Measurements from ENCODE around the gene SETMAR.
"Not testable (repeated sequence)": the region's sequence is repeated elsewhere in the genome, so short reads cannot be mapped to it uniquely, and the experiment has no call there.

The SETMAR gene

GRCh38 chr3:4329806-4330205, 26.6 kb downstream of the SETMAR start:
- H4K8ac ChIP-seq (ENCODE audit: low read depth, low read length); H3K9ac ChIP-seq (ENCODE audit: low read length); H2AFZ ChIP-seq (ENCODE audit: insufficient read depth, low read length, poor library complexity); H4K91ac ChIP-seq (ENCODE audit: low read depth, low read length); H3K27ac ChIP-seq (ENCODE audit: low read depth, low read length); H2BK12ac ChIP-seq (ENCODE audit: low read length); H2AK5ac ChIP-seq (ENCODE audit: low read length); H3K79me2 ChIP-seq (ENCODE audit: control insufficient read depth, insufficient read depth, low read length, poor library complexity); H2BK120ac ChIP-seq (ENCODE audit: insufficient read depth, low read length, poor library complexity); H3K36me3 ChIP-seq (ENCODE audit: control insufficient read depth in 1 of 2, insufficient read depth in 2 of 2, low read length in 2 of 2); H3K18ac ChIP-seq (ENCODE audit: low read length); H3K14ac ChIP-seq (ENCODE audit: low read length); H3K23ac ChIP-seq (ENCODE audit: low read length); DNase-seq; H3K9me3 ChIP-seq (ENCODE audit: insufficient read depth, low read depth, low read length); H3K4me2 ChIP-seq (ENCODE audit: low read length); H3K27me3 ChIP-seq (ENCODE audit: insufficient read depth, low read length); H2BK5ac ChIP-seq (ENCODE audit: low read depth, low read length, poor library complexity); H3K79me1 ChIP-seq (ENCODE audit: low read length); H3K4me3 ChIP-seq (ENCODE audit: low read depth, low read length); H3K4me1 ChIP-seq (ENCODE audit: control insufficient read depth in 1 of 2, insufficient read depth in 2 of 2, low read length in 2 of 2); H3K4ac ChIP-seq (ENCODE audit: low read depth, low read length); H4K12ac ChIP-seq (ENCODE audit: low read depth, low read length): not testable (repeated sequence)

GRCh38 chr3:4332111-4332510, 28.9 kb downstream of the SETMAR start:
- H3K9ac ChIP-seq (ENCODE audit: low read length) = no peak overlapping the region
- H2BK120ac ChIP-seq (ENCODE audit: insufficient read depth, low read length, poor library complexity) = no peak overlapping the region
- no peaks in the 10 kb centered on the region for H3K36me3 ChIP-seq (ENCODE audit: control insufficient read depth in 1 of 2, insufficient read depth in 2 of 2, low read length in 2 of 2)
- H3K23ac ChIP-seq (ENCODE audit: low read length) = no peak overlapping the region
- no peaks in the 10 kb centered on the region for H3K27me3 ChIP-seq (ENCODE audit: insufficient read depth, low read length)
- H3K27ac ChIP-seq (ENCODE audit: low read depth, low read length) = no peak overlapping the region
- no peak overlapping the region for H3K14ac ChIP-seq (ENCODE audit: low read length)
- H2BK5ac ChIP-seq (ENCODE audit: low read depth, low read length, poor library complexity) = no peak overlapping the region
- DNase-seq = no peak
- H3K79me1 ChIP-seq (ENCODE audit: low read length) = no peaks in the 10 kb centered on the region
- H3K4me2 ChIP-seq (ENCODE audit: low read length) = no peak overlapping the region
- H3K18ac ChIP-seq (ENCODE audit: low read length) = no peak overlapping the region
- H3K79me2 ChIP-seq (ENCODE audit: control insufficient read depth, insufficient read depth, low read length, poor library complexity) = no peaks in the 10 kb centered on the region
- H4K91ac ChIP-seq (ENCODE audit: low read depth, low read length) = no peak overlapping the region
- H3K4me1 ChIP-seq (ENCODE audit: control insufficient read depth in 1 of 2, insufficient read depth in 2 of 2, low read length in 2 of 2) = no peaks in the 10 kb centered on the region
- H2BK12ac ChIP-seq (ENCODE audit: low read length) = no peak overlapping the region
- H2AK5ac ChIP-seq (ENCODE audit: low read length) = no peak overlapping the region
- H3K4ac ChIP-seq (ENCODE audit: low read depth, low read length) = no peak overlapping the region
- H3K4me3 ChIP-seq (ENCODE audit: low read depth, low read length) = no peak overlapping the region
- no peak overlapping the region for H2AFZ ChIP-seq (ENCODE audit: insufficient read depth, low read length, poor library complexity)
- H4K8ac ChIP-seq (ENCODE audit: low read depth, low read length) = no peak overlapping the region
- H3K9me3 ChIP-seq (ENCODE audit: insufficient read depth, low read depth, low read length) = peaks cover 6% of the 10 kb centered on the region
- H4K12ac ChIP-seq (ENCODE audit: low read depth, low read length) = no peak overlapping the region
- WGBS (ENCODE audit: extremely low coverage, insufficient coverage, insufficient read length) = no CpG with 5 or more reads among the region's 1 CpG

- Histone ChIP-seq H4K91ac (ENCODE audit: low read depth, low read length) (no peak overlapping the region), H3K27me3 (ENCODE audit: insufficient read depth, low read length) (no peaks in the 10 kb centered on the region), H3K14ac (ENCODE audit: low read length) (no peak overlapping the region), H3K23ac (ENCODE audit: low read length) (no peak overlapping the region), H3K18ac (ENCODE audit: low read length) (no peak overlapping the region), H2BK5ac (ENCODE audit: low read depth, low read length, poor library complexity) (no peak overlapping the region), H2BK120ac (ENCODE audit: insufficient read depth, low read length, poor library complexity) (no peak overlapping the region), H3K36me3 (ENCODE audit: control insufficient read depth in 1 of 2, insufficient read depth in 2 of 2, low read length in 2 of 2) (no peaks in the 10 kb centered on the region), H3K4me1 (ENCODE audit: control insufficient read depth in 1 of 2, insufficient read depth in 2 of 2, low read length in 2 of 2) (no peaks in the 10 kb centered on the region), H2AK5ac (ENCODE audit: low read length) (no peak overlapping the region), H3K27ac (ENCODE audit: low read depth, low read length) (no peak overlapping the region), H3K9ac (ENCODE audit: low read length) (no peak overlapping the region), H4K8ac (ENCODE audit: low read depth, low read length) (no peak overlapping the region), H2AFZ (ENCODE audit: insufficient read depth, low read length, poor library complexity) (no peak overlapping the region), H3K4ac (ENCODE audit: low read depth, low read length) (no peak overlapping the region), H3K79me2 (ENCODE audit: control insufficient read depth, insufficient read depth, low read length, poor library complexity) (no peaks in the 10 kb centered on the region), H3K4me2 (ENCODE audit: low read length) (no peak overlapping the region), H4K12ac (ENCODE audit: low read depth, low read length) (no peak overlapping the region), H3K4me3 (ENCODE audit: low read depth, low read length) (no peak overlapping the region), H3K9me3 (ENCODE audit: insufficient read depth, low read depth, low read length) (peaks cover 6% of the 10 kb centered on the region), H3K79me1 (ENCODE audit: low read length) (no peaks in the 10 kb centered on the region), H2BK12ac (ENCODE audit: low read length) (no peak overlapping the region)
- DNase-seq = no peak
- WGBS (ENCODE audit: extremely low coverage, insufficient coverage, insufficient read length) = no CpG with 5 or more reads among the region's 3 CpGs
These were observed 29.4 kb downstream of the SETMAR start for GRCh38 chr3:4332574-4332973.

- Histone ChIP-seq H4K91ac (ENCODE audit: low read depth, low read length) (no peak overlapping the region), H3K79me1 (ENCODE audit: low read length) (no peaks in the 10 kb centered on the region), H3K4ac (ENCODE audit: low read depth, low read length) (no peak overlapping the region), H3K23ac (ENCODE audit: low read length) (no peak overlapping the region), H3K14ac (ENCODE audit: low read length) (no peak overlapping the region), H2BK120ac (ENCODE audit: insufficient read depth, low read length, poor library complexity) (no peak overlapping the region), H2BK12ac (ENCODE audit: low read length) (no peak overlapping the region), H3K4me1 (ENCODE audit: control insufficient read depth in 1 of 2, insufficient read depth in 2 of 2, low read length in 2 of 2) (no peaks in the 10 kb centered on the region), H3K27ac (ENCODE audit: low read depth, low read length) (no peak overlapping the region), H3K36me3 (ENCODE audit: control insufficient read depth in 1 of 2, insufficient read depth in 2 of 2, low read length in 2 of 2) (no peaks in the 10 kb centered on the region), H4K12ac (ENCODE audit: low read depth, low read length) (no peak overlapping the region), H3K9ac (ENCODE audit: low read length) (no peak overlapping the region), H2BK5ac (ENCODE audit: low read depth, low read length, poor library complexity) (no peak overlapping the region), H3K4me2 (ENCODE audit: low read length) (no peak overlapping the region), H4K8ac (ENCODE audit: low read depth, low read length) (no peak overlapping the region), H2AFZ (ENCODE audit: insufficient read depth, low read length, poor library complexity) (no peak overlapping the region), H2AK5ac (ENCODE audit: low read length) (no peak overlapping the region), H3K27me3 (ENCODE audit: insufficient read depth, low read length) (no peaks in the 10 kb centered on the region), H3K18ac (ENCODE audit: low read length) (no peak overlapping the region), H3K9me3 (ENCODE audit: insufficient read depth, low read depth, low read length) (peaks cover 6% of the 10 kb centered on the region), H3K4me3 (ENCODE audit: low read depth, low read length) (no peak overlapping the region), H3K79me2 (ENCODE audit: control insufficient read depth, insufficient read depth, low read length, poor library complexity) (no peaks in the 10 kb centered on the region)
- WGBS (ENCODE audit: extremely low coverage, insufficient coverage, insufficient read length) = no CpG with 5 or more reads among the region's 3 CpGs
- no peak for DNase-seq
These were observed 29.8 kb downstream of the SETMAR start for GRCh38 chr3:4332991-4333390.

DNA sequence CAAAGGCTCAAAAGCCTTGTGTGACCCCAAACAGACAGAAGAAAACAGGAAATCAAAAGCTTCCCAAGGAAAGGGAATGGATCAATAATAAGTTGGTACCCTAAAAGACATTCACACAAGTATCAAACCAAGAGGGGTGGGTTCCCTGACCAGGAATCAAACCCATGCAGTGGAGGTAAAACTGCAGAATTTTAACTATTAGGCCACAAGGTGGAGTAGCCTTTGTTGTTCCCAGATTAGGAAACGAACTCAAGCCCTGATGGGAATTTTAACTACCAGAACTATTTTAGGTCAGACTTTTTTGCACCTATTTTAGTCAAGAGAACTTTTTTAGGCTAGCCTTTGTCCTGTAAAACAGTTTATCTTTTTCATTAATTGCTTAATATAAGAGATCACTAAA, 31.4 kb downstream of the SETMAR start:
- Histone ChIP-seq H4K8ac (ENCODE audit: low read depth, low read length) (no peak overlapping the region), H2BK120ac (ENCODE audit: insufficient read depth, low read length, poor library complexity) (no peak overlapping the region), H3K18ac (ENCODE audit: low read length) (no peak overlapping the region), H2AK5ac (ENCODE audit: low read length) (no peak overlapping the region), H3K27ac (ENCODE audit: low read depth, low read length) (no peak overlapping the region), H3K36me3 (ENCODE audit: control insufficient read depth in 1 of 2, insufficient read depth in 2 of 2, low read length in 2 of 2) (no peaks in the 10 kb centered on the region), H3K79me2 (ENCODE audit: control insufficient read depth, insufficient read depth, low read length, poor library complexity) (no peaks in the 10 kb centered on the region), H3K27me3 (ENCODE audit: insufficient read depth, low read length) (no peaks in the 10 kb centered on the region), H2AFZ (ENCODE audit: insufficient read depth, low read length, poor library complexity) (no peak overlapping the region), H2BK12ac (ENCODE audit: low read length) (no peak overlapping the region), H3K4me2 (ENCODE audit: low read length) (no peak overlapping the region), H3K4me1 (ENCODE audit: control insufficient read depth in 1 of 2, insufficient read depth in 2 of 2, low read length in 2 of 2) (no peaks in the 10 kb centered on the region), H3K14ac (ENCODE audit: low read length) (no peak overlapping the region), H4K12ac (ENCODE audit: low read depth, low read length) (no peak overlapping the region), H3K9me3 (ENCODE audit: insufficient read depth, low read depth, low read length) (no peaks in the 10 kb centered on the region), H4K91ac (ENCODE audit: low read depth, low read length) (no peak overlapping the region), H3K79me1 (ENCODE audit: low read length) (no peaks in the 10 kb centered on the region), H3K4ac (ENCODE audit: low read depth, low read length) (no peak overlapping the region), H3K9ac (ENCODE audit: low read length) (no peak overlapping the region), H3K23ac (ENCODE audit: low read length) (no peak overlapping the region), H3K4me3 (ENCODE audit: low read depth, low read length) (no peak overlapping the region), H2BK5ac (ENCODE audit: low read depth, low read length, poor library complexity) (no peak overlapping the region)
- no peak for DNase-seq
- WGBS (ENCODE audit: extremely low coverage, insufficient coverage, insufficient read length) = no CpG with 5 or more reads among the region's 1 CpG

Data from trophoblast cell (in vitro differentiated cells and primary cell).